ENCODE results near the gene THBS3.
"Not testable (repeated sequence)": the region's sequence is repeated elsewhere in the genome, so short reads cannot be mapped to it uniquely, and the experiment has no call there.

The THBS3 gene

DNA sequence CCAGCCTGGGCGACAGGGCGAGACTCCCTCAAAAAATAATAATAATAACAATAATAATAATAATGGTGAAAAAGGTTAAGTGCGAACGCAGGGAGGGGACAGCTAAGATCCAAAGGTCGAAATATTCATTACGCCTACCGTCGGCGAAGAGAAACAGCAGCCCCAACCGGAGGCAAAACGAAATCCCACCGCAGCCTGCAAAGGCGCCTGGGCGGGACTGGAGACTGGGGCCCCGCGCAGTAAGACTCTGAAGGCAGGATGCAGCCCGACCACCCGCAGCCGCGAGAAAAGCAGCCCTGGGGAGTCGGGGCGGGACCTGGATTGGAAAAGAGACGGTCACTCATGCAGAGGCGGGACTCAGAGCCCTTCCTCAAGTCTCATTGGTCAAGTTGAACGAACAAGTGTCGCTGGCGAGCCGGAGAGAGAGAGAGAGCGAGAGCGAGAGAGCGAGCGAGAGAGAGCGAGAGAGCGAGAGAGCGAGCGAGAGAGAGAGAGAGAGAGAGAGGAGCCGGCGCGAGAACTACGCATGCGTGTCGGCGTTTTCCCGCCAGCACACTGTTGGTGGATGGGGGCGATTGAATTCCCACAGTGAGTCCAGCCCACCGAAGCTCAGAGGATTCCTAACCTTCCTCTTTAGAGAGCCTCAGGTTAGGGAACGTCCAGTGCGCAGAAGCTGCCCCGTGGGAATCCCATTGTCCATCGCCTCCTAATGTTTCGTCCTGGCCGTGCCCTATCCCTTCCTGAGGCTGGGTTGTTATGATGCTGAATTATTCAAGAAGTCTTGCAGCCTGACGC is 36.9 kb upstream of the THBS3 start:
- Mint-ChIP-seq H3K36me3 (no peaks in the 10 kb centered on the region), H3K4me1 (ENCODE audit: low read depth) (peaks cover 44% of the 10 kb centered on the region), H3K4me3 (peak overlapping the region; percentile 80), H3K9me3 (ENCODE audit: low read depth) (no peaks in the 10 kb centered on the region), H3K27ac (peak overlapping the region; percentile 96), H3K27me3 (no peaks in the 10 kb centered on the region)

DNA sequence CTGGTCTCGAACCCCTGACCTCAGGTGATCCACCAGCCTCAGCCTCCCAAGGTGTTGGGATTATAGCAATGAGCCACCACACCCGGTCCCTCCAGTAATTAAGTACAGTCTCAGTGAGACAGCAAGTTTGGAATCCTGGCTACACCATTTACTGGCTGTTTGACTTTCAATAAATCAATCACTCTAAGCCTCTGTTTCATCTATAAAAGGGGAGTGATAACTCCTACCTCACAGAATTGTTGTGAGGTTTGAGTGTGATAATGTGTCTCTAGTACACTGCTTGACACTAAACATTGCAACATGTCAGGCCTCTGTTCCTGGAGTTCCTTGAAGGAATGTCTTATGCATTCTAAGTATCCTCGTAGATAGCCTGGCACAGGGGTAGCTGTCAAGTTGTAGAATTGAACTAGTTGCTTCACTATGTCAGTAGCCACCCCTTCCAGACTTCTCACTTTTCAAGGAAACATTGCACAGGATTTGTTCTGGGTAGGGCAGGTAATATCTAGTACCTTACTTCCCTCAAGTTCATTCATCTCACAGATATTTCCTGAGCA is 35.2 kb upstream of the THBS3 start:
- H3K4me3 Mint-ChIP-seq: peak overlapping the region; percentile 80
- H3K4me1 Mint-ChIP-seq (ENCODE audit: low read depth): peaks cover 45% of the 10 kb centered on the region
- H3K27me3 Mint-ChIP-seq: no peaks in the 10 kb centered on the region
- H3K36me3 Mint-ChIP-seq: no peaks in the 10 kb centered on the region
- peak overlapping the region; percentile 89 for H3K27ac Mint-ChIP-seq
- no peaks in the 10 kb centered on the region for H3K9me3 Mint-ChIP-seq (ENCODE audit: low read depth)

DNA sequence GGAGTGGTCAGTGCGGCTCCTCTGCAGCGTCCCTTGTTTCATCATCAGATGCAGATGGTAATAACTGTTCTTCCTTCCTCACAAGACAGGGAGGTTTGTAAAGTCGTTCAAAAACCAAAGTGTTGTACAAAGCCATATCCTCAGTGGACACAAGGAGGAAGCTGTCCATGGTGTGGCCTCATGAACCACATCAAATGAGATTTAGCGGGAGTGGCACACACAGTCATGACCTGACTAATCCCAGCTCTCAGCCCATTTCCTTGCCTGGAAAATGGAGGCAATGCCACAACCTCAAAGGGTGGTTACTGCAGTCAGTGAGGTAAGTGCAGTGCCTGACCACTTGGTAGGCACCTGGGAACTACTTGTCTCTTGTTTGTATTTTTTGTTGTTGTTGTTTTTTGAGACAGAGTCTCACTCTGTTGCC is 34.2 kb upstream of the THBS3 start:
- H3K4me3 Mint-ChIP-seq: peak overlapping the region; percentile 87
- peaks cover 45% of the 10 kb centered on the region for H3K4me1 Mint-ChIP-seq (ENCODE audit: low read depth)
- H3K27me3 Mint-ChIP-seq: no peaks in the 10 kb centered on the region
- peak overlapping the region; percentile 64 for H3K27ac Mint-ChIP-seq
- no peaks in the 10 kb centered on the region for H3K9me3 Mint-ChIP-seq (ENCODE audit: low read depth)
- H3K36me3 Mint-ChIP-seq: no peaks in the 10 kb centered on the region

DNA sequence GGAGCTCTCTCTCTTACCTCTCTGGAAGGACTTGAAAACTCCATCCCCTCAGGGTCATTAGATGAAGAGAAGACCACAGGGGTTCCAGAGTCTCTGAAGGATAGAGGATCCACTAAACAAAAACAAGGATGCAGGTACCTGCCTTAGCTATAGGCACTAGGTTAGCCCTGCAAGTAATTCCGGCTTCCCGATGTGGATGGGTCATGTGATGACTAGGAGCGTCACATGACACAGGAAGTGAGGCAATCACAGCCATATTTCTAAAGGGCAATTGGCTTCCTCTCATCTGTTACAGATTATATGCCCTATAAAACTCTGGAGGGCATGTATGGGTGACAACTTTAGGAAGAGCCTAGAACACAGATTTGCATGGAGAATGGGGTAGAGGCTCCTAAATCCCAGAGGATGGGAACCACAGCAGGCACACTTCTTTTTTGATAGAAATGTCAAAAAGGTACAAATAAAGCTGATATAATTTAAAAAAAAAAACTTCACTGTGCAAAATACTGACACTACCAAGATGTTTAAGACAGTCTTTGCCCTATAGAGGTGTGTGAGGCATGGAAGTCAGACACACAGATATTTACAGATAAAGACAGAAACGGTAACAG is 33.5 kb upstream of the THBS3 start:
- H3K4me1 Mint-ChIP-seq (ENCODE audit: low read depth): peaks cover 45% of the 10 kb centered on the region
- no peaks in the 10 kb centered on the region for H3K9me3 Mint-ChIP-seq (ENCODE audit: low read depth)
- no peaks in the 10 kb centered on the region for H3K27me3 Mint-ChIP-seq
- peak overlapping the region; percentile 85 for H3K27ac Mint-ChIP-seq
- peak overlapping the region; percentile 87 for H3K4me3 Mint-ChIP-seq
- no peaks in the 10 kb centered on the region for H3K36me3 Mint-ChIP-seq

DNA sequence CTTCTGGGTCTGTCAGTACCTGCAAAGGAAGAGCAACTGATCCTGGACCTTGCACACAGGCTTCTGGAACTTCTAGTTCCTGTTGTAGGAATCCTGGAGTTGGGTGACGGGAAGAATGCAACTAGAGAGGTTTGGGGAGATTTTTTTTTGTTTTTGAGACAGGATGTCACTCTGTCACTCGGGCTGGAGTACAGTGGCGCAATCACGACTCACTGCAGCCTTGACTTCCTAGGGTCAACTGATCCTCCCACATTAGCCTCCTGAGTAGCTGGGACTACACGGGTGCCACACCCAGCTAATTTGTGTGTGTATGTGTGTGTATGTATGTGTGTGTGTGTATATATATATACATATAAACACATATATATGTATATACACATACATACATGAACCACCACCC is 28.8 kb upstream of the THBS3 start:
- Mint-ChIP-seq H3K27me3 (no peaks in the 10 kb centered on the region), H3K27ac (no peak overlapping the region), H3K36me3 (no peaks in the 10 kb centered on the region), H3K4me1 (ENCODE audit: low read depth) (peaks cover 21% of the 10 kb centered on the region), H3K9me3 (ENCODE audit: low read depth) (no peaks in the 10 kb centered on the region), H3K4me3 (no peak overlapping the region)

DNA sequence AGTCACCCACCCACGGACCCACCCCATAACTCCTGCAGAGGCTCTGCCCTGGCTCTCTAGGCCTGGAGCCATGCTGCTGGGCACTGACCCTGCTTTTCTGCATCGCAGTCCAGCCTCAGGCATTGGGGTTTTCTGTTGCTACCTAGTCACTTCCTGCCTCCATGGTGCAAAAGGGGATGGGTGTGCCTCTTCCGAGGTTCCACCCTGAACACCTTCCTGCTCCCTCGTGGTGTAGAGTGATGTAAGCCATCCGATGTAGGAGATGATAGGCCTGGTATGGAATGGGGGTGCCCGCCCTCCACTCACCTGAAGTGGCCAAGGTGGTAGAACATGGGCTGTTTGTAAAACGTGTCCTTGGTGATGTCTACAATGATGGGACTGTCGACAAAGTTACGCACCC is 27.7 kb upstream of the THBS3 start:
- not testable (repeated sequence) for H3K27me3 Mint-ChIP-seq; H3K36me3 Mint-ChIP-seq; H3K27ac Mint-ChIP-seq; H3K9me3 Mint-ChIP-seq (ENCODE audit: low read depth); H3K4me3 Mint-ChIP-seq
- H3K4me1 Mint-ChIP-seq (ENCODE audit: low read depth): peaks cover 11% of the 10 kb centered on the region

DNA sequence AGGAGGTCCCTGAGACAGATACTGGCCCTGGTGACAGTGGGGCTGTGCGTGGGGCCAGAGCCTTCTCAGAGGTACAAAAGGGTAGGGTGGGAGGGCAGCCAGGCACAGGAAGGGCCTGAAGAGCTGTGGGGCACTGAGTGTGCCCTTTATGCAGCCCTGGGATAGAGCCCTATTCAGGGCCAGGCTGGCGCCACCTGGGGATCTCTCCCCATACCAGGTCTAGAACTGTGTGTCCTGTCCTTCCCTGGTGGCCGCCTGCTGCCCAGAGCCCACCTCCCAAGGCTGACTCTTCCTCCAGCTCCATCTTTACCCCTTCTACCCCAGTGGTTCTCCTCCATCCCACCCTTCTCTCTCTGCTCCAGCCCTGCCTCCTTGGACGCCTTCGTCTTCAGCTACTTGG is 25.8 kb upstream of the THBS3 start:
- H3K9me3 Mint-ChIP-seq (ENCODE audit: low read depth); H3K36me3 Mint-ChIP-seq; H3K27ac Mint-ChIP-seq; H3K27me3 Mint-ChIP-seq; H3K4me1 Mint-ChIP-seq (ENCODE audit: low read depth); H3K4me3 Mint-ChIP-seq: not testable (repeated sequence)

DNA sequence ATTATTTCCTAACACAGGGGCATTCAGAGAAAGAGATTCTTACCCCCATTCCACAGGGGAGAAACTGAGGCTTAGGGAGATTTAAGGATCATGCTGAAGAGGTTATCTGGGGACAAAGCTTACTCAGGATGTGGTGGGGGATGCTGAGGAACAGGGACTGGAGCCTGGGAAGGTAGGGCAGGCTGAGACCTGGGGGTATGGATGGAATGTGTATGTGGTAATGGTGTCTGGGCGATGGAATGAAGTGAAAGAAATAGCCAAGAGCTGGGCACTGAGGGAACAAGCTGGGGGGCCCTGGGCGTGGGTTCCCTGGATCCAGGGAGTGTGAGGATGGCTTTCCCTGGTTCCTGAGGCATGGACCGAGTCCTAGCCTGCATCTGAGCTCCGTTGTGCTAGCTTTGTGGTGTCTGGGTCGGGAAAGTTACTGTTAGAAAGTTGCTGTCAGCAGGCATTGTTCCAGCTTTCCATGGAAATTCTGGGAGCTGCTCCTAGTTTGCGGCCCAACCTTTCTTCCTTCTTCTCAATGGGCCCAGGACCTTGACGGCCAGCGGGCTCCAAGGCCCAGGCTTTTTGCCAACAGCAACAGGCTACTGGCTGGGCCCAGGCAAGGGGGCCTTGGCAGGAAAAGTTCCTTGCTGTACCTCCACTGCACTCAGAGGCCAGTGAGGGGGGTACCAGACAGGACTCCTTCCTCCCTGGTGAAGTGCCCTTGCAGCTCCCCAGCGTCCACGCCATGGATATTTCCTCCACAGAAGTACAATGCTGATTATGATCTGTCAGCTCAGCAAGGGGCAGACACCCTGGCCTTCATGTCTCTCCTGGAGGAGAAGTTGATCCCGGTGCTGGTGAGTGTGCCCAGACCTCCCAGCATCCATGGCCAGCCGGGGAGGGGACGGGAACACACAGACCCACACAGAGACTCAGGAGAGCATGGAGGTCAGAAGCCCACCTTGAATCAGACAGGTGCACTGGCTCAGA is 24.6 kb upstream of the THBS3 start:
- H3K27ac Mint-ChIP-seq; H3K9me3 Mint-ChIP-seq (ENCODE audit: low read depth); H3K4me3 Mint-ChIP-seq; H3K36me3 Mint-ChIP-seq; H3K27me3 Mint-ChIP-seq: not testable (repeated sequence)
- peaks cover 11% of the 10 kb centered on the region for H3K4me1 Mint-ChIP-seq (ENCODE audit: low read depth)

DNA sequence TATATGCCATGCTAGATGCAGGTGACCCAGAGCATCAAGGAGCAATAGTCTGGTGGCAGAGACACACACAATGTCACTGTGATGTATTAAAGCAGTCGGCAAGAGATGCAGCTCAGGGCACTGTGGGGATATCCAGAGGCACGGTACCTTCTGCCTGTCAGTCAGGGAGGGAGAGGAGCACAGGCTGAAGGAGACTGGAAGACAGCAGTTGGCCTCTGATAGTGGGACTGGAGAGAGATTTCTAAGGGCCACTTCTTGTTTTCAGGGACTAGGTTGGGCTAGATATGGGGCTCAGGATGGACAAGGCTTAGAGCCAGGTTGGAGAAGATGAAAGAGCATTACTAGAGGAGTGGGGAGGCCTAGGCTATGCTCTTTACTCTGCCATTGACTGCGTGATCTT is 23.6 kb upstream of the THBS3 start:
- peaks cover 16% of the 10 kb centered on the region for H3K4me1 Mint-ChIP-seq (ENCODE audit: low read depth)
- peak overlapping the region; percentile 4 for H3K27ac Mint-ChIP-seq
- not testable (repeated sequence) for H3K9me3 Mint-ChIP-seq (ENCODE audit: low read depth); H3K4me3 Mint-ChIP-seq; H3K27me3 Mint-ChIP-seq; H3K36me3 Mint-ChIP-seq

DNA sequence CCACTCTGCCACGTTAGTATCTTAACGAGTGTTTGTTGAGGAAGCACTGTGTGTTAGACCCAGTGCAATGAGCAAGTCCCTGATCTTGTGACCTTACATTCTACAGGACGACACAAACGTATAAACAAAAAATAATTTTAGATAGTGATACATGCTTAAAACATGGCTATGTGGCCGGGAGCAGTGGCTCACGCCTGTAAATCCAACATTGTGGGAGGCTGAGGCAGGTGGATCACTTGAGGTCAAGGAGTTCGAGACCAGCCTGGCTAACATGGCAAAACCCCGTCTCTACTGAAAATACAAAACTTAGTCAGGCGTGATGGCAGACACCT is 20.4 kb upstream of the THBS3 start:
- H3K4me1 Mint-ChIP-seq (ENCODE audit: low read depth): peaks cover 21% of the 10 kb centered on the region
- no peaks in the 10 kb centered on the region for H3K27me3 Mint-ChIP-seq
- peak overlapping the region; percentile 91 for H3K4me3 Mint-ChIP-seq
- H3K9me3 Mint-ChIP-seq (ENCODE audit: low read depth): no peaks in the 10 kb centered on the region
- no peaks in the 10 kb centered on the region for H3K36me3 Mint-ChIP-seq
- H3K27ac Mint-ChIP-seq: peak overlapping the region; percentile 98

DNA sequence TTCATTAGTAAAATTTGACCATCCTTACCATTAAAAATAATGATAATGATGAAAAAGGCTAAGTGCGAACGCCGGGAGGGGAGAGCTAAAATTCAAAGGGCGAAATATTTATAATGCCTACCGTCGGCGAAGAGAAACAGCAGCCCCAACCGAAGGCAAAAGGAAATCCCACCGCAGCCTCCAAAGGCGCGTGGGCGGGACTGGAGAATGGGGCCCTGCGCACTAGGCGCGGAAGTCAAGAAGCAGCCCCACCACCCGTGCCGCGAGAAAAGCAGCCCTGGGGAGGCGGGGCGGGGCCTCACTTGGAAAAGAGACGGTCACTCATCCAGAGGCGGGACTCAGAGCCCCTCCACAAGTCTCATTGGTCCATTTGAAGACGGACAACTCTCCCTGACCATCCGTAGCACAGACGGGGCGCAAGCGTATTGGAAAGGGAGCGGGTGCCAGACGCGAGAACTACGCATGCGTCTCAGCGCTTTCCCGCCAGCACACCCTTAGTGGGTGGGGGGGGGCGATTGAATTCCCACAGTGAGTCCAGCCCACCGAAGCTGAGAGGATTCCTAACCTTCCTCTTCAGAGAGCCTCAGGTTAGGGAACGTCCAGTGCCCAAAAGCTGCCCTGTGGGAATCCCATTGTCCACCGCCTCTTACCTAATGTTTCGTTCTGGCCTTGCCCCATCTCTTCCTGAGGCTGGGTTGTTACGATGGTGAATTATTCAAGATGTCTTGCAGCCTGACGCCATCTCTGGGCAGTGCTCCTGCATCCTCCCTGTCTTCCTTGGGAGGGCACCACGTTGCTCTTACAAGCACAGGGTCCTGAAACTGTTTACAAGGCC is 19.8 kb upstream of the THBS3 start:
- H3K27me3 Mint-ChIP-seq: no peaks in the 10 kb centered on the region
- peak overlapping the region; percentile 98 for H3K27ac Mint-ChIP-seq
- peaks cover 21% of the 10 kb centered on the region for H3K4me1 Mint-ChIP-seq (ENCODE audit: low read depth)
- H3K4me3 Mint-ChIP-seq: peak overlapping the region; percentile 91
- H3K9me3 Mint-ChIP-seq (ENCODE audit: low read depth): no peaks in the 10 kb centered on the region
- H3K36me3 Mint-ChIP-seq: no peaks in the 10 kb centered on the region

DNA sequence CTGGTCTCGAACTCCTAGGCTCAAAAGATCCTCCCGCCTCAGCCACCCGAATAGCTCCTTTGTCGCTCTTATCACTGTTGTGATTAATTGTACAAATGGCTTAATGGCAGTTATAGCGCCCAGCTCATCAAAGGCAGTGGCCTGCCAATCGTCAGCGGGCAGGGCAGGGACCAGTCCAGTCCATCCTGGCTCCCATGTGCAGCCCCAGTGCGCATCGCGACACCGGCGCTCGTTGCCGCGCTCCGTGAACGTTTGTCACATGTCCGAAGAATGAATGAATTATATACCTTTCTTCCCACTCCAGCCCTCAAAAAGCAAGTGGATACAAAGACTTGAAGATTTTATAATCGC is 19.2 kb upstream of the THBS3 start:
- H3K27ac Mint-ChIP-seq: peak overlapping the region; percentile 98
- no peaks in the 10 kb centered on the region for H3K27me3 Mint-ChIP-seq
- peak overlapping the region; percentile 91 for H3K4me3 Mint-ChIP-seq
- H3K4me1 Mint-ChIP-seq (ENCODE audit: low read depth): peaks cover 21% of the 10 kb centered on the region
- H3K9me3 Mint-ChIP-seq (ENCODE audit: low read depth): no peaks in the 10 kb centered on the region
- no peaks in the 10 kb centered on the region for H3K36me3 Mint-ChIP-seq

DNA sequence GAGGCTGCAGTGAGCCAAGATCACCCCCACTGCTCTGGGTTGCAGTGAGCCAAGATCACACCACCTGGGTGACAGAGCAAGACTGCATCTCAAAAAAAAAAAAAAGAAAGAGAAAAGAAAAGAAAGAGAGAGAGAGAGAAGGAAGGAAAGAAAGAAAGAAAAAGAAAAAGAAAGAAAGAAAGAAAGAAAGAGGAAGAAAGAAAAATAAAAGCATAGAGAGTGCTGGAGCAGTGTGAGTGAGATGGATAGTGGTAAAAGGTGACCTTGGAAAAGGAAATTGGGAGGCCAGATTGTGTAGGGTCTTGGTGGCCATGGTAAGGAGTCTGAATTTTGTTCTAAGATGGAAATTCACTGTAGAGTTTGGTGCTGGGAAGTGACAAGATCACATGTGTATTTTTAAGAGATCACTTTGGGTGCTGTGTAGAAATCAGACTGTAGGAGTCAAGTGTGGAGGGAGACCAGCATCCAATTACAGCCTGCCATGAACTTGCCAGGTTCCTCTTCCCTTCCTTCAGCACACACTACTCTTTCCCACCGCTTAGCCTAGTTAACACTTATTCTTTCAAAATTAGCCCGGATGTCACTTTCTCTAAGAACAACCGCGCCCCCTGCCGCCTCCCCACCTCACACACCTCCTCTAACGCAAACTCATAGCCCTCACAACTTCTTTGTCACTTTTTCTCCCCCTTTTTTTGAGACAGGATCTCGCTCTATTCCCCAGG is 18.7 kb upstream of the THBS3 start:
- Mint-ChIP-seq H3K9me3 (ENCODE audit: low read depth) (no peaks in the 10 kb centered on the region), H3K4me3 (peak overlapping the region; percentile 91), H3K36me3 (no peaks in the 10 kb centered on the region), H3K4me1 (ENCODE audit: low read depth) (peaks cover 21% of the 10 kb centered on the region), H3K27me3 (no peaks in the 10 kb centered on the region), H3K27ac (peak overlapping the region; percentile 98)

DNA sequence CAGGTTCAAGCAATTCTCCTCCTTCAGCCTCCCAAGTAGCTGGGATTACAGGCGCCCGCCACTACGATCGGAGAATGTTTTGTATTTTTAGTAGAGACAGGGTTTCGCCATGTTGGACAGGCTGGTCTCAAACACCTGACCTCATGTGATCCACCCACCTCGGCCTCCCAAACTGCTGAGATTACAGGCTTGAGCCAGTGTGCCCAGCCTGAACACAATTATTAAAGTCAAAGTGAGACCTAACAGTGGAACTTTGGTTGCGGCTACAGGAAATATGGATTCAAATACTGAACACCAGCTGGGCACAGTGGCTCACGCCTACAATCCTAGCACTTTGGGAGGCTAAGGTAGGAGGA is 17.7 kb upstream of the THBS3 start:
- H3K27ac Mint-ChIP-seq; H3K9me3 Mint-ChIP-seq (ENCODE audit: low read depth); H3K36me3 Mint-ChIP-seq; H3K27me3 Mint-ChIP-seq: not testable (repeated sequence)
- Mint-ChIP-seq H3K4me3 (peak overlapping the region; percentile 91), H3K4me1 (ENCODE audit: low read depth) (peaks cover 21% of the 10 kb centered on the region)
